Immature natural killer cell (primary cell): ENCODE data around the gene RBBP8NL. TPM values are rescaled to one million over a fixed set of nuclear protein-coding genes. Genes with fewer than 3 reads are reported as not detected.

Experiments used
- DNase-seq, 3 donors: peaks; one replicate each; pipeline ENCODE4 v3.0.0; 2022; ENCODE audit warnings: mixed read lengths in 1 of 3
- H3K27ac Mint-ChIP-seq, 6 donors: one replicate each; pipeline ENCODE4 v1.8.0; 2020; ENCODE audit warnings: mixed read lengths in 6 of 6, mild to moderate bottlenecking in 5 of 6, inconsistent platforms in 4 of 6, moderate library complexity in 3 of 6
- H3K27me3 Mint-ChIP-seq, 3 donors: one replicate each; pipeline ENCODE4 v1.8.0; 2020 to 2021; ENCODE audit warnings: low read depth in 3 of 3, mild to moderate bottlenecking in 3 of 3, mixed read lengths in 3 of 3, moderate library complexity in 3 of 3, inconsistent platforms in 1 of 3
- H3K36me3 Mint-ChIP-seq, 3 donors: one replicate each; pipeline ENCODE4 v1.8.0; 2020; ENCODE audit warnings: mixed read lengths in 3 of 3, inconsistent platforms in 2 of 3, mild to moderate bottlenecking in 2 of 3
- H3K4me1 Mint-ChIP-seq, 2 donors: one replicate each; pipeline ENCODE4 v1.8.0; 2020; ENCODE audit warnings: inconsistent platforms in 2 of 2, mild to moderate bottlenecking in 2 of 2, mixed read lengths in 2 of 2, moderate library complexity in 1 of 2
- H3K4me3 Mint-ChIP-seq, 5 donors: one replicate each; pipeline ENCODE4 v1.8.0; 2020; ENCODE audit warnings: mild to moderate bottlenecking in 5 of 5, mixed read lengths in 5 of 5, inconsistent platforms in 3 of 5, moderate library complexity in 3 of 5
- H3K9me3 Mint-ChIP-seq, 6 donors: one replicate each; pipeline ENCODE4 v1.8.0; 2020; ENCODE audit warnings: mild to moderate bottlenecking in 6 of 6, mixed read lengths in 6 of 6, inconsistent platforms in 4 of 6, moderate library complexity in 3 of 6
- polyA plus RNA-seq, 3 donors: library from polyadenylated mRNA; unstranded; fragments of 300-500 nt; fragmentation: Illumina TruSeq; gene quantifications; one replicate each; pipeline ENCODE4 v1.2.3, GENCODE V29; 2021

Gene RBBP8NL
- polyA plus RNA-seq, 3 donors from 2014 or later = not detected

DNA sequence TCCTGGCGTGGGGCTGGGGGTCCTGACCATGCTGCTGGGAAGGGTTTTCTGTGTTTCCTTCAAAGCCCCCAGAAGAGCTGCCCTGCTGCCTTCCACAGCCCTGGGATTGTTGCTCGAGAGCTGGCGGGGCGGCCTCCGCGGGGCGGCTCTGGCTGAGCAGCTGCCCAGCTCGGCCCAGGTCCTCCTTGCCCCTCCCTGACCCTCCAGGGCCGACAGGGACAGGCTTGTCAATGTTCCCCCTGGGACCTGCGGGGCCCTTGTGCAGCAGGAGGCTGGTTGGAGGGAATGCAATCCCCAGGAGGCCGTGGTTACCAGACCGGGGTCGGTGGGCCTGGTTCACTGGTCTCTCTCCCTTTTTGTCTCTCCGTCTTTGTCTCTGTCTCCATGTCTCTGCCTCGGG lies 28.6 kb upstream of the RBBP8NL start:
- Mint-ChIP-seq H3K27me3 (peaks cover 0 to 3% (median 2%) of the 10 kb centered on the region in 3 donors), H3K36me3 (no peaks in the 10 kb centered on the region), H3K27ac (no peak overlapping the region), H3K9me3 (no peaks in the 10 kb centered on the region), H3K4me1 (no peaks in the 10 kb centered on the region), H3K4me3 (no peak overlapping the region)
- no peak for DNase-seq

DNA sequence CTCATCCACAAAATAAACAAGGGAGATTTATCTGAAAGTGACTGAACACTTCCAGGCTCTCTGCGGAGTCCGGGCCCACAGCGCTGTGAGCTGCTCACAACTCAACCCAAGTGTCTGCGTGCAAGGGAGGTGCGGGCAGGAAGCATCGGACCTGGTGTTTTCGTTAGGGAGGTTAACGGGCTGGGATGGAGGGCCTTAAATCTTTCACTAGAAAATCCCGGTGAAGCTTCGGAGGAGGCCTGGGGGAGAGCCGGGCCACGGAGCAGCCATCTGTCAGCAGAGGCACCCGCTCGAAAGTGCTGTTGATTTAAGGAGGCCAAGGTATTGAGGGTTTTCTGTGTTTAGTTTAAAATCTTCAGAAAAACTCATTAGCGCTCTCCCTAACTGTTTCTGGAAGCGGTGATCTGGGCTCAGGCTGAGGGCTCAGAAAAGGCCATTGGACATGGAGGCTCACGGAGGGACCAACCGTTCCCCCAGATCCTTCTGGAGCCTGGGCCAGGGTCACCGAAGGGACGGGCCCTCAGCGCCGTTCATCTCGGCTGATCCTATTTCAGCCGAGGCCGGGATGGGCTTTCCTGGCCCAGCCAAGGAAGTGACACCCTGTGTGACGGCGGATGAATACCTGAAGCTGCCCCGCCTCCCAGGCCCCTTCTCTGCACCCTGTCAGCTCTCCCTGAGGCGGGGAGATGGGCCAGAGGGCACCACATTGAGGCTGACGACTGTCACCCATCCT lies 27.7 kb upstream of the RBBP8NL start:
- no peaks in the 10 kb centered on the region for H3K9me3 Mint-ChIP-seq
- peaks cover 0 to 3% (median 0%) of the 10 kb centered on the region in 3 donors for H3K27me3 Mint-ChIP-seq
- no peak overlapping the region for H3K27ac Mint-ChIP-seq
- no peaks in the 10 kb centered on the region for H3K36me3 Mint-ChIP-seq
- H3K4me3 Mint-ChIP-seq = no peak overlapping the region
- no peak for DNase-seq
- no peaks in the 10 kb centered on the region for H3K4me1 Mint-ChIP-seq

DNA sequence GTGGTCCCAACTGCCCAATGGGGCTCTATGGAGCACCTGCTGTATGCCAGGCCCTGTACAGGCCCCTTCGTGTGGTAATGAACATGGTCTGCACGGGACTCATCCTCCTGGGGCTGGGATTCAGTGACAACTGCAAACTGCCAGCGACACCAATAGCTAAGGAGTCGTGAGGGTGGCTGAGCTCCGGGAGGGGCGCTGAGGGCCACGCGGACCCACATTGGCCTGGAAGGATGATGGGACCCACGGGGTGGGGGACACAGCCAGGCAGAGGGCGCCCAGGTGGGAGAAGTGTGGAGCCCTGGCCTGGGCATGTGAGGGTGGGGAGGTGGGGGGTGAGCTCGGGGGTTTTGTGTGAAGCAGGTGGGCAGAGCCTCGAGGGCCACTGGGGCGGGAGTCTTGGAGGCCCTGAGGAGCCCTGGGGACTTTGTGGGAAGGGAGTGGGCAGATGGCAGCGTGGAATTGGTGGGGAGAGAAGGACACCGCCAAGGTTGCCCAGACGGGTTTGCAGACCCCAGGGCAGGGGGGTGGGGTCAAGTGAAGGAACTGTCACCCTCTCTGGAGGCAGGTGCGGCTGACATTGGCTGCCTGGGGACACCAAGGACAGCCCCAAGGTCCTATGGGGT lies 26.0 kb upstream of the RBBP8NL start:
- DNase-seq = no peak
- Mint-ChIP-seq H3K36me3 (no peaks in the 10 kb centered on the region), H3K27ac (no peak overlapping the region), H3K9me3 (no peaks in the 10 kb centered on the region), H3K4me1 (no peaks in the 10 kb centered on the region), H3K27me3 (peaks cover 0 to 4% (median 3%) of the 10 kb centered on the region in 3 donors), H3K4me3 (no peak overlapping the region)

DNA sequence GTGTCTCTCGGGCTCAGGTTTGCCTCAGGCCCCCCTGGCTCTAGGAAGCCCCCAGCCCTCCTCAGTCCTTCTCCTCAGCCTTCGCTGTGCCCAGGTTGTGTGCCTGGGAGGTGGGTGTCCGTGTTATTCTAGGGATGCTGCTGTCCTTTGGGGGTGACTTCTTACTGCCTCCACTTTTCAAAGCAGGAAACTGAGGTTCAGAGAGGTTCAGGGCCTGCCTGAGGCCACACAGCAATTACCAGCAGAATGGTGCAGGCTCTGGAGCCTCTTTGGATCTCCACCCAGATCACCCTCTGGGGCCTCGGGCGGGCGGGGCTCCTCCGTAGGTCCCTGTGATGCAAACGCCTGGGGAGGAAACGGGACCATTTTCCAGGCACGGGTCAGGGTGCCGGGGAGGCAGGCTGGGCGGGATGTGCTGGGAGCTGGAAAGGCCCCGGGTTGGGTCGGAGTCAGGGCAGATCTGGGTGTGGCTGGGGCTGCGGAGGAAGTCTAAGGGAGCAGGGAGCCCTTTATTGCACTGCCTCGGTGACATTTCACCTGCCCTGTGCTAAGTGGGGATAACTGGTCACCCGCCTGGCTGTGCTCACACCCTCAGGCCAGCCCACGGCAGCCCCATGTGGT lies 25.2 kb upstream of the RBBP8NL start:
- Mint-ChIP-seq H3K4me3 (no peak overlapping the region), H3K27ac (no peak overlapping the region), H3K9me3 (no peaks in the 10 kb centered on the region), H3K4me1 (no peaks in the 10 kb centered on the region), H3K36me3 (no peaks in the 10 kb centered on the region), H3K27me3 (peaks cover 2 to 4% (median 3%) of the 10 kb centered on the region in 3 donors)
- DNase-seq = no peak

DNA sequence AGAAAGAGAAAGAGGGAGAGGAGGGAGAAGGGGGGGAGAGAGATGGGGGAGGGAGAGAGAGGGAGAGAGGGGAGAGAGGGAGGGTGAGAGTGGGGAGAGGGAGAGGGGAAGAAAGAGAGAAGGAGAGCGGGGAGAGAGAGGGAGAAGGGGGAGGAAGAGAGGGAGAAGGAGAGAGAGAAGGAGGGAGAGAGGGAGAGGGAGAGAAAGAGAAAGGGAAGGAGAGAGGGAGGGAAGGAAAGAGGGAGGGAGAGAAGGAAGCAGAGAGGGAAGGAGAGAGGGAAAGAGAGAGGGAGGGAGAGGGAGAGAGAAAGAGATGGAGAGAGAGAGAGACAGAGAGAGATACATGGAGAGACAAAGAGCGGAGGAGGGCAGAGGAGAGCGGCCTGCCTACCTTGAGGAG lies 24.6 kb upstream of the RBBP8NL start:
- H3K4me3 Mint-ChIP-seq = no peak overlapping the region
- no peaks in the 10 kb centered on the region for H3K4me1 Mint-ChIP-seq
- no peak for DNase-seq
- H3K9me3 Mint-ChIP-seq = no peaks in the 10 kb centered on the region
- peaks cover 0 to 4% (median 3%) of the 10 kb centered on the region in 3 donors for H3K27me3 Mint-ChIP-seq
- no peaks in the 10 kb centered on the region for H3K36me3 Mint-ChIP-seq
- no peak overlapping the region for H3K27ac Mint-ChIP-seq

DNA sequence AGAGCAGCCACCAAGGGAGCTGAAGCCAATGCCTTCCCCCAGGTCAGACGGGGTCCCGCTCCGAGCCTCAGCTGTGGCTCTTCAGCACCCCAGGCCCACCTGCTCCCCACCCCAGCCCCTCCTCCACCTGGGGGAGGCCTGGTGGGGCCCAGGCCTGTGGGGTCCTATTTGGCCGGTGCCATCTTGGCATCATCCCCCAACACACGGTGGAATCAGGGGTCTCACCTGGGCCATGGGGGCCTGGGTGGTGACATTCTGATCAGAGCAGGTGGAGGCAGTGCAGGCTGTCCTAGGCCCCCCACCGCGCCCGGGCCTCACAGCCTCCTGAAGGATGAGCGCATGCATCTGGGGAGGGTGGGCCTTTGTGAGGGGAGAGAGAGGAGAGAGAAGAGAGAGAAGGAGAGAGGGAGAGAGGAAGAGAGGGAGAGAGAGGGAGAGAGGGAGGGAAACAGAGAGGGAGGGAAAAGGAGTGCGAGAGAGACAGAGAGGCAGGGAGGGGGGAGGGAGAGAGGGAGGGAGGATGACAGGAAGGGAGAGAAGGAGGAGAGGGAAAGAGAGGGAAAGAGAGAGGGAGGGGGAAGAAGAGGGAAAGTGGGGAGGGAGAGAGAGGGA lies 23.9 kb upstream of the RBBP8NL start:
- H3K27ac Mint-ChIP-seq = no peak overlapping the region
- no peaks in the 10 kb centered on the region for H3K9me3 Mint-ChIP-seq
- H3K36me3 Mint-ChIP-seq = no peaks in the 10 kb centered on the region
- no peaks in the 10 kb centered on the region for H3K4me1 Mint-ChIP-seq
- no peak overlapping the region for H3K4me3 Mint-ChIP-seq
- H3K27me3 Mint-ChIP-seq = peaks cover 0 to 4% (median 3%) of the 10 kb centered on the region in 3 donors
- DNase-seq = no peak

DNA sequence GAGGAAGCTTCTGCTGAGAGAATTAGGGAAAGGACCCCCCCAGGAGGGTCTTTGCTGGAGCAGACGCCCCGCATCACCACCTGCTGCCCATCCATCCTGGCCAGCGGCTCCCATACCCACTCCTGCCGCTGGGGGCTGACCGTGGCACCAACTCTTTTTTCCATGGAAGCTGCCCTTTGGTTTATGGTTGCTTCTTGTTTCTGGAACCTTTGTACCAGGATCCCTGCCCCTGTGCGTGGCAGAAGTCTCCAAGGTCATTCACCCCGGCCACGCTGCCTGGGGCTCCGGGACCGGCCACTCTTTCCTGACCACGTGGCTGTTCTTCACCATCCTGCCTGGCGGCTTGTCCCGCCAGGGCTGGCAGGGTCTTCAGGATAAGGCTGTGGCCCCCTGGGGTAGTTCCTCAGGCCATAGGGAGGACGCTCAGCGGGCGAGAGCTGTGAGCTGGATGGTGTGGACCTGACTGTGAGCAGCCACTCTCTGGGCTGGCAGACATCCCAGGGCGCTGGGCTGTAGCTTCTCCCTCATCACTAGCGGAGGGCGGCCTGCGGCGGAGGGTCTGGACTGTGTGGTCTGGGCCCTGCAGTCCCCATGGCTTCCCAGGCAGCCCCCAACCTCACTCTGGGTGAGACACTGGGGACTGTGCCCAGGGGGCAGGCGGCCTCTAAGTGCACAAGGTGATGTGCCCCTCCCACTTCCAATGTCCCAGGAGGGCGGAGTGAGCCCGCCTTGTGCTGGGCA lies 22.8 kb upstream of the RBBP8NL start:
- H3K4me3 Mint-ChIP-seq = no peak overlapping the region
- peaks cover 0 to 4% (median 3%) of the 10 kb centered on the region in 3 donors for H3K27me3 Mint-ChIP-seq
- no peaks in the 10 kb centered on the region for H3K9me3 Mint-ChIP-seq
- H3K4me1 Mint-ChIP-seq = no peaks in the 10 kb centered on the region
- H3K27ac Mint-ChIP-seq = no peak overlapping the region
- no peaks in the 10 kb centered on the region for H3K36me3 Mint-ChIP-seq
- DNase-seq = no peak

DNA sequence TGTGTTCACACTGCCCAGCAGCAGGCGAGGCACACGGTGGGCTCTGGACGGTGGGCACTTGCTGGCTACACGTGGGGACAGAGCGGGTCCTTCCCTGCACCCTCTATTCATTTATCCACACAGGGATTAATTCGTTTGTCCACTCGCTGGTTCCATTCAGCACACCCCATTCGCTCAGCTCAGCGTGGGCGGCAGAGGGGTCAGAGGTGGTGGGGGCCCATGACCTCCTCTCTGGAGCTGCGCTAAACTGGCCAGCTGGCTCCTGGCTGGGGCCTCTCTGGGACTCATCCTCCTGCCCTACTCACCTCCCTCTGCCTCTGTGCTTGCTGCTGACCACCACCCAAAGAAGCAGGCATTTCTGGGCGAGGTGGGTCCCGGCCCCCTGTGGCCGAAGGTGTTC lies 21.4 kb upstream of the RBBP8NL start:
- no peaks in the 10 kb centered on the region for H3K9me3 Mint-ChIP-seq
- H3K4me1 Mint-ChIP-seq = no peaks in the 10 kb centered on the region
- peaks cover 0 to 4% (median 3%) of the 10 kb centered on the region in 3 donors for H3K27me3 Mint-ChIP-seq
- H3K27ac Mint-ChIP-seq = no peak overlapping the region
- no peaks in the 10 kb centered on the region for H3K36me3 Mint-ChIP-seq
- H3K4me3 Mint-ChIP-seq = no peak overlapping the region
- no peak for DNase-seq

DNA sequence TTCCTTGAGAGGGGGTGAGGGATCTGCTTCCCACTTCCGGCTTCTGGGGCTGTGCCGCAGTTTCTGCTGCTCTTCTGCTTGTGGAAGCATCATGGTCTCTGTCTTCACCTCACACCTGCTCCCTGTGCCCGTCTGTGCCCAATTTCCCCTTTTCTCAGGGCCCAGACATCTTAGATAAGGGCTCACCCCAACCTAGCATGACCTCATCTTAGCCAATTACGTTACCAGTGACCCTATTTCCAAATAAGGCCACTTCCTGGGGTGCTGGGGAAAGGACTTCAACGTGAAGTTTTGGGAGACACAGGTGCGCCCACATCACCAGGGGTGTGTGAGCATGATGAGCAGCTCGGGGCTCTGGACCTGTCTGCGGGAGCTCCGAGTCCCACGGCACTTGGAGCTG lies 20.7 kb upstream of the RBBP8NL start:
- Mint-ChIP-seq H3K36me3 (no peaks in the 10 kb centered on the region), H3K27ac (no peak overlapping the region), H3K27me3 (peaks cover 0 to 4% (median 3%) of the 10 kb centered on the region in 3 donors), H3K4me1 (no peaks in the 10 kb centered on the region), H3K9me3 (no peaks in the 10 kb centered on the region), H3K4me3 (no peak overlapping the region)
- no peak for DNase-seq

DNA sequence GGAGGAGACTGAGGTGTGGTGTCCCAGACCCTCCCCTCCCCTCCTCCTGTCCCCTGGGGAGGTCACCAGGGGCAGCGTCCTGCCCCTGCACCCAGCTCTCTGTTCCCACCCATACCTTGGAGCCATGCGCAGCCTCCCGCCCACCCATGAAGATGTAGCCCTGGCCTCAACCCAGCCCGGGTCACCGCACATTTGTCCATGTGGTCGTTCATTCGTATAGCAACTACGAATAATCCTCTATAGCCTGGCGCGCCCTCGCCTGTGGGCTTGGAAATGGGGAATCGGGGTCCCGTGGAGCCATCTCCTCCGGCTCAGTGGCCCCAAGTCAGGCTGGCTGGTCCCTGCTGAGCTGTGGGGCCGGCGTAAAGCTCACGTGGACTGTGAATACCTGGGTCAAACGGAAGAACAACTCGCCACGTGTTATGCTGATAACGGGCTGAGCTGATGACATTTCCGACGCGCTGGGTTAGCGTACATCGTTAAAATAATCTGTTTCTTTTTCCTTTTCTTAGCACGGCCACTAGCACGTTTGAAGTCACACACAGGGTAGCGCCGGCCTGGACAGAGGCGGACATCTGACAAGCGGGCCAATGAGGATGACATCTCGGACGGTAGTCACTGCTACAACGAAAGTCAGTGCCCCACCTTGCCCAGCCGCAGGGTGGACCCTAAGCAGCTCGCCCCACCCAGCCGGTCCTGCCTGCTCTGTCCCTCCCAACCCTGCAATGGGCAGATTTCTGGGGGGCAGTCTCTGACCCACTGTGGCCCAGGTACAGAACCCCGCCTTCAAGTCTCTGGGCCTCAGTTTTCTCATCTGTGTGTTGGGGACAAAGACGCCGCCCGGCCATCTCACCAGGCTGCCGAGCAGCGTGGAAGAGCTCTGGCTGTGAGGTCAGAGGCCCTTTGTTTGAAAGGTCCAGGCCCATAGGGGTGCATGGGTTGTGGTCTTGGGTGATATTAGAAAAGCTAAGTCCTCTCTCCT lies 19.8 kb upstream of the RBBP8NL start:
- DNase-seq = no peak
- no peaks in the 10 kb centered on the region for H3K4me1 Mint-ChIP-seq
- no peak overlapping the region for H3K27ac Mint-ChIP-seq
- H3K4me3 Mint-ChIP-seq = no peak overlapping the region
- H3K27me3 Mint-ChIP-seq = peaks cover 0 to 8% (median 3%) of the 10 kb centered on the region in 3 donors
- H3K36me3 Mint-ChIP-seq = no peaks in the 10 kb centered on the region
- H3K9me3 Mint-ChIP-seq = no peaks in the 10 kb centered on the region

DNA sequence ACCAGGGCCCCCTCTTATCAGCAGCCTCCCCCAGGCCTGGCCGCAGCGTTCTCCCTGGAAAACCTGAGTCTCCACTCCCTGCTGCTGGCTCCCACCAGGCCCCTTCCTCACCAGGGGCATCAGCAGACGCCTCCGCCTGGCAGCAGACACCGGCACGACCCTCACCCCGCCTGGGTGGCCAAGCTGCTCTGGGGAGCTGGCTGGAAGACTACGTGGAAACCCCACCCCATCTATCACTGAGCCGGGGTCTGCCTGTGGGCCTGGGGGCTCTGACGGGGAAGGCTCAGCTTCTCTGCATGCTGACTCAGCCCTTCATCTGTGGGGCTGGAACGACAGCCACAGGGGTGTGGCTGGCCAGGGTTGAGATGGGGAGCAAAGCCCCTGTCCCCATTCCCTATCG lies 19.1 kb upstream of the RBBP8NL start:
- no peaks in the 10 kb centered on the region for H3K36me3 Mint-ChIP-seq
- no peaks in the 10 kb centered on the region for H3K4me1 Mint-ChIP-seq
- no peak overlapping the region for H3K27ac Mint-ChIP-seq
- no peak for DNase-seq
- H3K4me3 Mint-ChIP-seq = no peak overlapping the region
- H3K9me3 Mint-ChIP-seq = no peaks in the 10 kb centered on the region
- peaks cover 0 to 8% (median 3%) of the 10 kb centered on the region in 3 donors for H3K27me3 Mint-ChIP-seq

DNA sequence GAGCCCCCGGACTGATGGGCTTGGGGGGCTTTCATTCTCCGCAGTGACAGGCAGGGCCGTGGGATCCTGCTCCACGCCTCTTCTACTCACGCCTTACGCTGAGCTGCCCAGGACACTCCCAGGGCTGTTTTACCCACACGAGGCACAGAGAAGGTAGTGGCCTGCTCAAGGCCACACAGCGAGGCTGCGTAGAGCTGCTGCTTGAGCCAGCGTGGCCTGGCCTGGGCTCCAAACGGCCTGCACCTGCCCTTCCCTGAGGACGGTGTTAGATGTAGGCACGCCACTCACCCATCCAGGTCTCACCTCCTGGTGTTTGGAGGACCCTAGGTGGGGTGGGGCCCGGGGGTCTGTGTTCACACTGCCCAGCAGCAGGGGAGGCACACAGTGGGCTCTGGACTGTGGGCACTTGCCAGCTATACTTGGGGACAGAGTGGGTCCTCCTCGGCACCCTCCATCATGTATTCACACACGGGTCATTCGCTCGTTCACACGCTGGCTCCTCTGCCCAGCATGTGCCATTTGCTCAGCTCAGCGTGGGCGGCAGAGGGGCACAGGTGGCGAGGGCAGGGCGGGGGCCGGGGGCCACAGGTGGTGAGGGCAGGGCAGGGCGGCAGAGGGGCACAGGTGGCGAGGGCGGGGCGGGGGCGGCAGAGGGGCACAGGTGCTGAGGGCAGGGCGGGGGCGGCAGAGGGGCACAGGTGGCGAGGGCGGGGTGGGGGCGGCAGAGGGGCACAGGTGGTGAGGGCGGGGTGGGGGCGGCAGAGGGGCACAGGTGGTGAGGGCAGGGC lies 18.4 kb upstream of the RBBP8NL start:
- Mint-ChIP-seq H3K9me3 (no peaks in the 10 kb centered on the region), H3K27ac (no peak overlapping the region), H3K4me3 (no peak overlapping the region), H3K4me1 (no peaks in the 10 kb centered on the region), H3K27me3 (peaks cover 0 to 8% (median 3%) of the 10 kb centered on the region in 3 donors), H3K36me3 (no peaks in the 10 kb centered on the region)
- no peak for DNase-seq
